NT2/D1 (cell line): Measurements from ENCODE around the gene TPO.

Source experiments
- SUZ12 ChIP-seq: IDR thresholded peaks from 2 replicates; pipeline ENCODE4 v1.6.1; 2011; ENCODE audit not compliant: insufficient read length, insufficient read depth; ENCODE audit errors: extremely low read depth
- ZNF274 ChIP-seq: IDR thresholded peaks from 2 replicates; pipeline ENCODE4 v1.6.1; 2011; ENCODE audit warnings: mild to moderate bottlenecking, low read depth, low read length

DNA sequence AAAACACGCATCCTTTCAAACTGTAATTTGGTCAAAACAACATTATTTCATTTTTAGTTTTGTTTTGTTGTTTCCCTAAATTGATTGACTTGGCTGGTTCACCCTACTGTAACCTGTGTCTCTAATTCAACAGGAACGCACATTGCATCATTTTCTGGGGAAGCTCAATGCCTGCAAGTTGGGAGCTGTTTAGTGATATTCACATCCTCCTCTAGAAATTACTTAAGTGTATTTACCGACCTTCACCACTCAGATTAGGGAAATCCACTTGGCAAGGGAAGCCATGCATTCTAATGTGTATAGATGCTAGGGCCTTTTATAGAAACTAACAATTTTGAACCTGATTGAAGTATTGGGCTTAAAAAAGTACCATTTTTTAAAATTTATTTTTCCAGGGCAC is 7.3 kb upstream of the TPO start:
- TF ChIP-seq ZNF274 (no peak), SUZ12 (no peak)
